ENCODE data around the gene PLAC9.

Gene PLAC9

GRCh38 chr10:80174641-80175395 lies 42.3 kb downstream of the PLAC9 start:
- H3K9ac ChIP-seq (ENCODE audit: low read length) = no peak overlapping the region
- no peaks in the 10 kb centered on the region for H3K36me3 ChIP-seq (ENCODE audit: control insufficient read depth, low read depth, low read length)

GRCh38 chr10:80176526-80176925 lies 44.0 kb downstream of the PLAC9 start:
- H3K4me1 ChIP-seq (ENCODE audit: control insufficient read depth, low read depth, low read length) = peaks cover under 1% of the 10 kb centered on the region
- no peaks in the 10 kb centered on the region for H3K9me3 ChIP-seq (ENCODE audit: control insufficient read depth, low read depth, low read length)
- no peak overlapping the region for H3K4me3 ChIP-seq (ENCODE audit: low read length)
- no peaks in the 10 kb centered on the region for H3K36me3 ChIP-seq (ENCODE audit: control insufficient read depth, low read depth, low read length)
- no peak overlapping the region for H3K27ac ChIP-seq (ENCODE audit: low read length)
- H3K9ac ChIP-seq (ENCODE audit: low read length) = no peak overlapping the region
- no peaks in the 10 kb centered on the region for H3K27me3 ChIP-seq (ENCODE audit: control insufficient read depth, insufficient read depth, low read length)

More at GRCh38 chr10:80174641-80175395, 42.3 kb downstream of the PLAC9 start:
- Histone ChIP-seq H3K27ac (ENCODE audit: low read length) (no peak overlapping the region), H3K4me1 (ENCODE audit: control insufficient read depth, low read depth, low read length) (peaks cover 7% of the 10 kb centered on the region), H3K27me3 (ENCODE audit: control insufficient read depth, insufficient read depth, low read length) (no peaks in the 10 kb centered on the region), H3K4me3 (ENCODE audit: low read length) (no peak overlapping the region), H3K9me3 (ENCODE audit: control insufficient read depth, low read depth, low read length) (no peaks in the 10 kb centered on the region)

GRCh38 chr10:80177781-80178636 lies 45.5 kb downstream of the PLAC9 start:
- Histone ChIP-seq H3K4me3 (ENCODE audit: low read length) (no peak overlapping the region), H3K36me3 (ENCODE audit: control insufficient read depth, low read depth, low read length) (no peaks in the 10 kb centered on the region), H3K9ac (ENCODE audit: low read length) (no peak overlapping the region), H3K9me3 (ENCODE audit: control insufficient read depth, low read depth, low read length) (no peaks in the 10 kb centered on the region), H3K27ac (ENCODE audit: low read length) (no peak overlapping the region), H3K27me3 (ENCODE audit: control insufficient read depth, insufficient read depth, low read length) (no peaks in the 10 kb centered on the region), H3K4me1 (ENCODE audit: control insufficient read depth, low read depth, low read length) (no peaks in the 10 kb centered on the region)

- Histone ChIP-seq H3K9me3 (ENCODE audit: control insufficient read depth, low read depth, low read length) (no peaks in the 10 kb centered on the region), H3K36me3 (ENCODE audit: control insufficient read depth, low read depth, low read length) (no peaks in the 10 kb centered on the region), H3K9ac (ENCODE audit: low read length) (no peak overlapping the region), H3K27me3 (ENCODE audit: control insufficient read depth, insufficient read depth, low read length) (no peaks in the 10 kb centered on the region), H3K4me3 (ENCODE audit: low read length) (no peak overlapping the region), H3K27ac (ENCODE audit: low read length) (no peak overlapping the region), H3K4me1 (ENCODE audit: control insufficient read depth, low read depth, low read length) (no peaks in the 10 kb centered on the region)
Measured at GRCh38 chr10:80182986-80183385, 50.5 kb downstream of the PLAC9 start.

- H3K4me3 ChIP-seq (ENCODE audit: low read length) = no peak overlapping the region
- H3K4me1 ChIP-seq (ENCODE audit: control insufficient read depth, low read depth, low read length) = no peaks in the 10 kb centered on the region
- no peaks in the 10 kb centered on the region for H3K27me3 ChIP-seq (ENCODE audit: control insufficient read depth, insufficient read depth, low read length)
- H3K9ac ChIP-seq (ENCODE audit: low read length) = no peak overlapping the region
- H3K9me3 ChIP-seq (ENCODE audit: control insufficient read depth, low read depth, low read length) = no peaks in the 10 kb centered on the region
- no peak overlapping the region for H3K27ac ChIP-seq (ENCODE audit: low read length)
- no peaks in the 10 kb centered on the region for H3K36me3 ChIP-seq (ENCODE audit: control insufficient read depth, low read depth, low read length)
Measured at GRCh38 chr10:80183436-80183835, 50.9 kb downstream of the PLAC9 start.

- Histone ChIP-seq H3K27me3 (ENCODE audit: control insufficient read depth, insufficient read depth, low read length) (no peaks in the 10 kb centered on the region), H3K36me3 (ENCODE audit: control insufficient read depth, low read depth, low read length) (no peaks in the 10 kb centered on the region), H3K4me3 (ENCODE audit: low read length) (no peak overlapping the region)
Measured at GRCh38 chr10:80184291-80184690, 51.8 kb downstream of the PLAC9 start.

GRCh38 chr10:80185578-80186299 lies 53.2 kb downstream of the PLAC9 start:
- Histone ChIP-seq H3K4me1 (ENCODE audit: control insufficient read depth, low read depth, low read length) (no peaks in the 10 kb centered on the region), H3K4me3 (ENCODE audit: low read length) (no peak overlapping the region), H3K9ac (ENCODE audit: low read length) (no peak overlapping the region), H3K36me3 (ENCODE audit: control insufficient read depth, low read depth, low read length) (no peaks in the 10 kb centered on the region), H3K27ac (ENCODE audit: low read length) (no peak overlapping the region), H3K27me3 (ENCODE audit: control insufficient read depth, insufficient read depth, low read length) (no peaks in the 10 kb centered on the region), H3K9me3 (ENCODE audit: control insufficient read depth, low read depth, low read length) (no peaks in the 10 kb centered on the region)

More at GRCh38 chr10:80184291-80184690, 51.8 kb downstream of the PLAC9 start:
- H3K9ac ChIP-seq (ENCODE audit: low read length) = no peak overlapping the region
- H3K4me1 ChIP-seq (ENCODE audit: control insufficient read depth, low read depth, low read length) = no peaks in the 10 kb centered on the region
- H3K27ac ChIP-seq (ENCODE audit: low read length) = no peak overlapping the region
- H3K9me3 ChIP-seq (ENCODE audit: control insufficient read depth, low read depth, low read length) = no peaks in the 10 kb centered on the region

GRCh38 chr10:80186364-80187012 lies 54.0 kb downstream of the PLAC9 start:
- H3K9ac ChIP-seq (ENCODE audit: low read length) = no peak overlapping the region
- no peak overlapping the region for H3K27ac ChIP-seq (ENCODE audit: low read length)
- no peak overlapping the region for H3K4me3 ChIP-seq (ENCODE audit: low read length)
- H3K27me3 ChIP-seq (ENCODE audit: control insufficient read depth, insufficient read depth, low read length) = no peaks in the 10 kb centered on the region
- no peaks in the 10 kb centered on the region for H3K36me3 ChIP-seq (ENCODE audit: control insufficient read depth, low read depth, low read length)
- H3K9me3 ChIP-seq (ENCODE audit: control insufficient read depth, low read depth, low read length) = no peaks in the 10 kb centered on the region
- H3K4me1 ChIP-seq (ENCODE audit: control insufficient read depth, low read depth, low read length) = no peaks in the 10 kb centered on the region

- Histone ChIP-seq H3K9ac (ENCODE audit: low read length) (no peak overlapping the region), H3K27ac (ENCODE audit: low read length) (no peak overlapping the region), H3K36me3 (ENCODE audit: control insufficient read depth, low read depth, low read length) (no peaks in the 10 kb centered on the region), H3K4me3 (ENCODE audit: low read length) (no peak overlapping the region), H3K9me3 (ENCODE audit: control insufficient read depth, low read depth, low read length) (no peaks in the 10 kb centered on the region), H3K4me1 (ENCODE audit: control insufficient read depth, low read depth, low read length) (no peaks in the 10 kb centered on the region), H3K27me3 (ENCODE audit: control insufficient read depth, insufficient read depth, low read length) (no peaks in the 10 kb centered on the region)
Measured at GRCh38 chr10:80187060-80187459, 54.5 kb downstream of the PLAC9 start.

GRCh38 chr10:80187465-80188409 lies 55.2 kb downstream of the PLAC9 start:
- Histone ChIP-seq H3K27me3 (ENCODE audit: control insufficient read depth, insufficient read depth, low read length) (no peaks in the 10 kb centered on the region), H3K9ac (ENCODE audit: low read length) (no peak overlapping the region), H3K9me3 (ENCODE audit: control insufficient read depth, low read depth, low read length) (no peaks in the 10 kb centered on the region), H3K4me3 (ENCODE audit: low read length) (no peak overlapping the region), H3K27ac (ENCODE audit: low read length) (no peak overlapping the region), H3K36me3 (ENCODE audit: control insufficient read depth, low read depth, low read length) (no peaks in the 10 kb centered on the region), H3K4me1 (ENCODE audit: control insufficient read depth, low read depth, low read length) (no peaks in the 10 kb centered on the region)
